HEK293 (cell line): Measurements from ENCODE around the gene FADS6.

Source experiments
- KLF7 ChIP-seq: fragments of 450-650 bp; formaldehyde crosslinking; IDR thresholded peaks from 2 replicates; pipeline ENCODE4 v1.5.1; 2016; ENCODE audit warnings: missing biosample characterization, missing genetic modification characterization, borderline replicate concordance
- SP2 ChIP-seq: fragments of 450-650 bp; formaldehyde crosslinking; IDR thresholded peaks from 2 replicates; pipeline ENCODE4 v1.5.1; 2016; ENCODE audit warnings: missing biosample characterization, missing genetic modification characterization
- ZFHX2 ChIP-seq: fragments of 450-650 bp; formaldehyde crosslinking; conservative IDR thresholded peaks from 2 replicates; pipeline ENCODE4 v1.5.1; 2016; ENCODE audit warnings: missing biosample characterization, missing genetic modification characterization
- ZNF416 ChIP-seq: fragments of 450-650 bp; formaldehyde crosslinking; IDR thresholded peaks from 2 replicates; pipeline ENCODE4 v1.5.1; 2016; ENCODE audit warnings: missing biosample characterization, missing genetic modification characterization
- ZNF433 ChIP-seq: fragments of 450-650 bp; formaldehyde crosslinking; IDR thresholded peaks from 2 replicates; pipeline ENCODE4 v1.5.1; 2016; ENCODE audit warnings: missing biosample characterization, missing genetic modification characterization, low read depth
- ZNF830 ChIP-seq: fragments of 450-650 bp; IDR thresholded peaks from 2 replicates; pipeline ENCODE4 v1.5.0; 2018; ENCODE audit warnings: missing biosample characterization, missing genetic modification characterization, low read depth, mild to moderate bottlenecking, moderate library complexity
- TF ChIP-seq, protein P1 (sequence below): fragments of 450-650 bp; formaldehyde crosslinking; IDR thresholded peaks from 2 replicates; pipeline ENCODE4 v1.5.1; 2017; ENCODE audit warnings: missing biosample characterization, missing genetic modification characterization
- TF ChIP-seq, protein P2 (sequence below): fragments of 450-650 bp; formaldehyde crosslinking; IDR thresholded peaks from 2 replicates; pipeline ENCODE4 v1.5.1; 2016; ENCODE audit warnings: missing biosample characterization, missing genetic modification characterization
- TF ChIP-seq, protein P3 (sequence below): fragments of 450-650 bp; formaldehyde crosslinking; IDR thresholded peaks from 2 replicates; pipeline ENCODE4 v1.5.1; 2017; ENCODE audit warnings: missing biosample characterization, missing genetic modification characterization

DNA sequence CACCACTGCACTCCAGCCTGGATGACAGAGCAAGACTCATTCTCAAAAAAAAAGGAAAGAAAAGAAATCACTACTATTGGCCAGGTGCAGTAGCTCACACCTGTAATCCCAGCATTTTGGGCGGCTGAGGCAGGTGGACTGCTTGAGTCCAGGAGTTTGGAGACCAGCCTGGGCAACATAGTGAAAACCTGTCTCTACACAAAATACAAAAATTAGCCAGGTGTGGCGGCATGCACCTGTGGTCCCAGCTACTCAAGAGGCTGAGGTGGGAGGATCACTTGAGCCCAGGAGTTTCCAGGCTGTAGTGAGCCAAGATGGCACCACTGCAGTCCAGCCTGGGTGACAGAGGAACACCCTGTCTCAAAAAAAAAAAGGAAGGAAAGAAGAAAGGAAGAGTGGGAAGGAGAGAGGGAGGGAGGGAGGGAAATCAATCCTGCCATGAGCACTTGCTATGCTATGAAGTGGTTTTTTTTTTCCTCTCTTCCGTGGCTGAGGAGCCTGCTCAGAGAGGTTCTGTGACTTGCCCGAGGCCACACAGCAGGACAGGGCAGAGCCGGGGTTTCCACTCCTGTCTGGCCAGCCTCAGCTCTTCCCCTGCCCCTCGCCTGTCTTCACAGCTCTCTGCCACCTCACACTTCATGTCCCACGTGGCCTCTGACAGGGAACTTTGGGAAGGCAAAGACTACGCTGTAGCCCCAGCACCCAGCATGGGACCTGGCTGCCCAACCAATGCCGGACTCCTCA lies 44.6 kb downstream of the FADS6 start:
- TF ChIP-seq ZNF416 (tag by site-specific recombination) (no peak), ZNF830 (no peak), ZFHX2 (no peak), KLF7 (tag by site-specific recombination) (no peak), SP2 (tag by site-specific recombination) (no peak), ZNF433 (tag by site-specific recombination) (no peak)
- TF ChIP-seq, protein P1, sequence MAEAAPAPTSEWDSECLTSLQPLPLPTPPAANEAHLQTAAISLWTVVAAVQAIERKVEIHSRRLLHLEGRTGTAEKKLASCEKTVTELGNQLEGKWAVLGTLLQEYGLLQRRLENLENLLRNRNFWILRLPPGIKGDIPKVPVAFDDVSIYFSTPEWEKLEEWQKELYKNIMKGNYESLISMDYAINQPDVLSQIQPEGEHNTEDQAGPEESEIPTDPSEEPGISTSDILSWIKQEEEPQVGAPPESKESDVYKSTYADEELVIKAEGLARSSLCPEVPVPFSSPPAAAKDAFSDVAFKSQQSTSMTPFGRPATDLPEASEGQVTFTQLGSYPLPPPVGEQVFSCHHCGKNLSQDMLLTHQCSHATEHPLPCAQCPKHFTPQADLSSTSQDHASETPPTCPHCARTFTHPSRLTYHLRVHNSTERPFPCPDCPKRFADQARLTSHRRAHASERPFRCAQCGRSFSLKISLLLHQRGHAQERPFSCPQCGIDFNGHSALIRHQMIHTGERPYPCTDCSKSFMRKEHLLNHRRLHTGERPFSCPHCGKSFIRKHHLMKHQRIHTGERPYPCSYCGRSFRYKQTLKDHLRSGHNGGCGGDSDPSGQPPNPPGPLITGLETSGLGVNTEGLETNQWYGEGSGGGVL (tag by site-specific recombination) = no peak
- TF ChIP-seq, protein P2, sequence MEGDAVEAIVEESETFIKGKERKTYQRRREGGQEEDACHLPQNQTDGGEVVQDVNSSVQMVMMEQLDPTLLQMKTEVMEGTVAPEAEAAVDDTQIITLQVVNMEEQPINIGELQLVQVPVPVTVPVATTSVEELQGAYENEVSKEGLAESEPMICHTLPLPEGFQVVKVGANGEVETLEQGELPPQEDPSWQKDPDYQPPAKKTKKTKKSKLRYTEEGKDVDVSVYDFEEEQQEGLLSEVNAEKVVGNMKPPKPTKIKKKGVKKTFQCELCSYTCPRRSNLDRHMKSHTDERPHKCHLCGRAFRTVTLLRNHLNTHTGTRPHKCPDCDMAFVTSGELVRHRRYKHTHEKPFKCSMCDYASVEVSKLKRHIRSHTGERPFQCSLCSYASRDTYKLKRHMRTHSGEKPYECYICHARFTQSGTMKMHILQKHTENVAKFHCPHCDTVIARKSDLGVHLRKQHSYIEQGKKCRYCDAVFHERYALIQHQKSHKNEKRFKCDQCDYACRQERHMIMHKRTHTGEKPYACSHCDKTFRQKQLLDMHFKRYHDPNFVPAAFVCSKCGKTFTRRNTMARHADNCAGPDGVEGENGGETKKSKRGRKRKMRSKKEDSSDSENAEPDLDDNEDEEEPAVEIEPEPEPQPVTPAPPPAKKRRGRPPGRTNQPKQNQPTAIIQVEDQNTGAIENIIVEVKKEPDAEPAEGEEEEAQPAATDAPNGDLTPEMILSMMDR = no peak
- TF ChIP-seq, protein P3, sequence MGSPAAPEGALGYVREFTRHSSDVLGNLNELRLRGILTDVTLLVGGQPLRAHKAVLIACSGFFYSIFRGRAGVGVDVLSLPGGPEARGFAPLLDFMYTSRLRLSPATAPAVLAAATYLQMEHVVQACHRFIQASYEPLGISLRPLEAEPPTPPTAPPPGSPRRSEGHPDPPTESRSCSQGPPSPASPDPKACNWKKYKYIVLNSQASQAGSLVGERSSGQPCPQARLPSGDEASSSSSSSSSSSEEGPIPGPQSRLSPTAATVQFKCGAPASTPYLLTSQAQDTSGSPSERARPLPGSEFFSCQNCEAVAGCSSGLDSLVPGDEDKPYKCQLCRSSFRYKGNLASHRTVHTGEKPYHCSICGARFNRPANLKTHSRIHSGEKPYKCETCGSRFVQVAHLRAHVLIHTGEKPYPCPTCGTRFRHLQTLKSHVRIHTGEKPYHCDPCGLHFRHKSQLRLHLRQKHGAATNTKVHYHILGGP = no peak
